Mucosa of gallbladder (tissue), 1 donor: ENCODE measurements around the gene MEIOB. TPM values are rescaled to one million over a fixed set of nuclear protein-coding genes. Genes with fewer than 3 reads are reported as not detected.

Source experiments
- DNase-seq: peaks from one replicate; pipeline ENCODE4 v3.0.0-alpha.2; 2020; ENCODE audit warnings: low spot score
- total RNA-seq: library from RNA; stranded (reverse); gene quantifications from one replicate; pipeline ENCODE4 v1.2.1, GENCODE V29; 2021
- donor health status: DM: no; HTN: no; CAD: no.

The MEIOB gene
- total RNA-seq, 1 donor from 2014 or later: 0.17 TPM

GRCh38 chr16:1831186-1832075, 40.5 kb downstream of the MEIOB start:
- no peak for DNase-seq

DNA sequence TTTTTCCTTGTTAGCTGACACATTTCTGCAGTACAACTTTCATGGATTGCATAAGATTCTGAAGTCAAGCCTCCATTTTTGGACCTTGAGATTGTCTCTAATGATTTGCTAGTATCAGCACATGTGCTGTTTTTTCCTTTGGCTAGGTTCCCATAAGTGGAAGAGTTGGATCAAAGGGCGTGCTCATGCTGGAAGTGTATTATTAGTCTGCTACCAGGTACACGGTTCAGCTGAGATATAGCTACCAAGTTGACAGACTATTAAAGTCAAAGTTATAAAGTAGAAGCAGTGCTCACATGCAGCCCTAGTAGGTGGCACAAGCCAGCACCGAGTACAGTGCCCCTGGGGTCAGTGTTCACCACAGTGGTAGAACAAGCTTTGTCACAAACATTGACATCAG, 41.8 kb downstream of the MEIOB start:
- peak; percentile 66 for DNase-seq

DNA sequence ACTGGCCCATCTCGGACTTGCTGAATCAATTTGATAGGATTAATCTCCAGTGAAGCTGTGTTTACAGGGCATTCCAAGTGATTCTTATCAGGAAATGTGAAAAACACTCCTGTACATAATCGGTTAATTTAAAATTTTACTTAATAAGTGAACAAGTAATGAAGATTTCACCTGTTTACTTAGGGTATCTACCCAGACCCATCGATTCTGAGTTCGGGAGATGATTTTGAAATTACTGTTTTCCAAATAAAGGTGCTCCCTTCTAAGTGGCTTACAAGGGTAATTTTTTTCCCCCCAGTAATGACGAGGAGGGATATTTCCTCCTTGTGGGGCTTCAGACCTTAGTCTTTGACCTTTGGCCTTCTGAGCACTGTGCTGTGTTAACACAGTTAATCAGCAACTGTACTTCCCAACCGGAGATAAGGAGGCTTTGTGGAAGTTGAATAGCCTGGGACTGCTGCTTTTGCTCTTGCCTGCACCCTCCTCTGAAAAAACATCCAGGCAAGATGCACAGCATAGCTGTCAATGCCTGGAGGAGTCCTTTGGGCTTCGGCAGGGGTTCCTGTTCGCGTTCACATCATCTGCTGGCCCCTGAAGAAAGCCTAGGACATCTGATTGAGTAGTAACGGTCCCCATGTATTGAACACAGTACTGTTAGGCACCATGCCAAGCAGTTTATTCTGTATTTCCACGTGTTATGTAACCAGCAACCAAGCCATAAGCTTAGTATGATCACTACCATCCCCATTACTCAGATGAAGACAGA, 43.1 kb downstream of the MEIOB start:
- peak; percentile 40 for DNase-seq

- peak; percentile 95 for DNase-seq
Measured at GRCh38 chr16:1826691-1827573, 45.0 kb downstream of the MEIOB start, which contains the start of the genes FAHD1 and HAGH. FAHD1 (plus strand) TSS chr16:1827206; CDS start chr16:1827239, 33 bp downstream. HAGH (minus strand) TSS chr16:1826825; CDS start chr16:1826787, 38 bp downstream.

DNA sequence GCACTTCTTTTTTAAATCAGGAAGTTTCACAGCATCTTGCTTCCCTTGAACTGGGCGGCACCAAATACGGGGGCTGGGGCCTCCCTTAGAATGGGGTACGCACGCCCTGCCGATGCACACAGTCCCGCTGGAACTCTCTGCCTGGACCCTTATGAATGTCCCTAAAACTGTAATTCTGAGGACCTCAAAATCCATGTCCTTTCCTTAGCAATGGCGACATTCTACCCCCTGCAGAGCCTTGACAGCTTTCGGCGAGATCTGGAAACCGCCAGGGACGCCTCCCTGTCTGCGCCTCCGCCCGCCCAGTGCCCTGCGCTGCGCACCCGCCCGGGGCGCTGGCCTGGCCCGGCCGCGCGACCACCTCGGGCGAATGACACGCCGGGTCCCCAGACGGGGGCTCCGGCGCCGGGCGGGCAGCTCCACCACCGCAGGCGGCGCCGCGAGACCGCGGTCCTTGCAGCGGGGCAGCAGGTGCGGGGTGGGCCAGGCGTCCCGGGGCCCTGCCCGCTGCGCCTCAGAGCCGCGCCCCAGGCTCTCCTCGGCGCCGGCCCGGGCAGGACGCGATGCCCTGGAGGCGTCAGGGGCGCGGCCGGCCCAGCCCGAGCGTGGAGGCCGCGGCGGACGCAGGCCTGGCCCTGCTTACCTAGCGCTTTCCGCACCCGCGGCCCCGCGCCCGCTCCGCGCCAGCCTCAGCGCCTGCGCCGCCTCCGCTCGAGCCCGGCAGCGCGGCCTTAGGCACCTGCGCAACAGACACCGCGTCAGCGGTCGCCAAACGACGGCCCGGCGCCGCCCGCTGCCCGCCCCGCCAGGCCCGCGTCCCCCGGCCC, 45.9 kb downstream of the MEIOB start:
- DNase-seq: peak; percentile 36

DNA sequence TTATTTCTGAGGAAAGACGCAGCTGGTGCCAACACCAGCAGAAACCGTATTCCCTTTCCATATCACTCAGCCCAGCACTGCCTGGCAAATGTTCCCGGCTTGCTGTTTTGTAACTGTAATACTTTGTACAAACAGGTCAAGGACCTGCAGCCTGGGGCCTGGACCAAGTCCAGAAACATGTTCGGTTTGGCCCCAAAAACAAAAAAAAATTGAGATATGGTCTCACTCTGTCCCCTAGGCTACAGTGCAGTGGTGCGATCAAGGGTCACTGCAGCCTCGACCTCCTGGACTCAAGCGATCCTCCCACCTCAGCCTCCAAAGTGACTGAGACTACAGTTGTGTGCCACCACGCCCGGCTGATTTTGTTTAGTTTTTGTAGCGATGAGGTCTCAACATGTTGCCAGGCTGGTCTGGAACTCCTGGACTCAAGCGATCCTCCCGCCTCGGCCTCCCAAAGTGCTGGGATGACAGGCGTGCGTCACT, 46.5 kb downstream of the MEIOB start:
- no peak for DNase-seq

- no peak for DNase-seq
Measured at GRCh38 chr16:1823821-1824220, 48.1 kb downstream of the MEIOB start.

DNA sequence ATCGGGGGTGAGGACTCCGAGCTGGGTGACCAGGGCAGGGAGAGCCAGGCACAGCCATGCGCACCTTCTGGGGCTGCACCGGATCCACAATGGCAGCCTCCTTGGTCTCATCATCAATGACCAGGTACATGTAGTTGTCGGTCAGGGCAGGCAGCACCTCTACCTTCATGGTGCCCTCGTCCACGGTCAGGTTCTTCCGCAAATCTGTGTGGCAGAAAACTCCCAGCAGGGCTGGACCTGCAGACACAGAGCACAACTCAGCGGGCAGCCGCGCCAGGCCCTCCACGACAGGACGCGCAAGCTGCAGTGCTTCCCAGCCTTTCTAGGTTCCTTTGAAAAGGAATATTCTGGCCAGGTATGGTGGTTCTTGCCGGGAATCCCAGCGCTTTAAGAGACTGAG, 49.2 kb downstream of the MEIOB start:
- DNase-seq: no peak

- no peak for DNase-seq
Measured at GRCh38 chr16:1821861-1822611, 49.9 kb downstream of the MEIOB start.

DNA sequence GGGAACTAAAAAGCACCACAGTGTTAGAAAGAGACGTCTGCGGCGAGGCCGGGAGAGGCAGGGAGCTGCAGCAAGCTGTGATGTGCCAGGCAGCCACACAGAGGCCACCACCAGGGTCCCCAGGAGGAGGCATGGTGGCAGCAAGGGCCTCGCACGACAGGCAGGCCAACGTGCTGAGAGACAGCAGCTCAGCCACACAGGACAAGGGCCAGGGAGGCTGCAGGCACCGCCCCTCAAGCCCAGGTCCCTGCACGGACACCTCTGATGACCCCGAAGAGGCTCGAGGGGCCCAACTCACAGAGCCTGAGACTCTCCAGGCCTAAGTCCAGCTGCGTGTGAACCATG, 51.0 kb downstream of the MEIOB start:
- DNase-seq: no peak

DNA sequence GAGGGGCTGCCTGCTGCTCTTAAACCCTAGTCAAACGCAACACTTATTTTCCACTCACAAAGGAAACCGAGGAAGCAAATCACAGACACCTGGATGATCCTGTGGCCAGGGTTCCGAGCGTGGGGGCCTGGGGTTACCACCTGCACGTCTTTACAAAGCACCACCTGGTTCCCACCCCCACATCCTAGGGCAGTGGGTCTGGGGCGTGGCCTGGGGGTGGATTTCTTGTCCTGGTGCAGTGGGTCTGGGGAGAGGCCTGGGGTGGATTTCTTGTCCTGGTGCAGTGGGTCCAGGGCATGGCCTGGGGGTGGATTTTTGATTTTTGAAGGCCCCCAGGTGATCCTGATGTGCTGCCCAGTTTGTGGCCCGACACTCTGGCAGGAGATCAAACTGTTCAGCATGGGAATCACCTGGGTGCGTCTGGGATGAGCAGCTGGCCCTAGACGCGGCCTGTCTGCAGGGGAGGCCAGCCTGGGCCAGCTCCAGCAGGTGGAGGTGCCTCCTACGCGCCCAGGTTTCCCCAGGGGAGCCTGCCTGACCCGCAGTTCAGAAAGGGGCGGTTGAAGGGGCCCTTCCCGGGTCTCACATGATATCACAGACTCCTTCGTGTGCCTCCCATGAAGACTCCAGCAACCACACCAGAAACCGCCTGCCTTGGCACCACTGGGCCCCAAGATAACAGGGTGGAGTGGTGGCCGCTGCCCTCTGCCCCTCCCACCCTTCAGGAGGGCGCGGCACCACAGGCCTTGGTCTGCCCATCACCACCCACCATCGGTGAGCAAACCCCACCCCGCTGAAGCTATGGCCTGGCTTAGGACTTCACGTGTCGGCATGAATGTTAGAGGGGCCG, 51.6 kb downstream of the MEIOB start:
- no peak for DNase-seq

- no peak for DNase-seq
Measured at GRCh38 chr16:1819611-1820010, 52.4 kb downstream of the MEIOB start.

DNA sequence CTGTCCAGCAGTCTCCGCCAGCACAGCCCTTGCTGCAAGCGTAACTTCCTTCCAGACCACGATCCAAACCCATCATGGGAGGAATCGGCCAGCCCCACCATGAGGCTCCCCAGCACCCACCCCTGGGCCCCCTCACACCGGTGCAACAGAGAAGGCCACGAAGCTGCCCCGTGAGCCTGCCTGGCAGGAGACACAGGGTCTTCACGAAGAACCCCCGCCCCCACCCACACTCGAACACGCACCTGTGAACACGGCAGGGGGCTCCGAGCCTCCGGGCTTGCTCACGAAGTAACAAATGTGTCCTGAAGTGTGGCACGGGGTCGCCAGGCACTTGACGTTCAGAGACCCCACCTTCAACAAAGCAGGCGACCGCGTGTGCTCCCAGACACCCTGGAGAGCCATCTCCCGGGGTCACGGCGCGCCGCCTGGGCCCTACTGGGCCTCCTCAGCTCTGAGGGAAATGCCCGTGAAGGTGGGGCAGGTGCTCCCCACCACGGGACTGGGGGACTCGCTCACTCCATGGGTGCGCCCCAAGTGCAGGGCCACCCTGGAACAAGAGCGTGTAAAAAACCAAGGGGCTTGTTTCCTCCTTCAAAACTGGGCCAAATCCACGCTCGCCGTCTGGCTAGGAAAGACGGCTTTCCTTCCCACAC, 53.0 kb downstream of the MEIOB start:
- no peak for DNase-seq

DNA sequence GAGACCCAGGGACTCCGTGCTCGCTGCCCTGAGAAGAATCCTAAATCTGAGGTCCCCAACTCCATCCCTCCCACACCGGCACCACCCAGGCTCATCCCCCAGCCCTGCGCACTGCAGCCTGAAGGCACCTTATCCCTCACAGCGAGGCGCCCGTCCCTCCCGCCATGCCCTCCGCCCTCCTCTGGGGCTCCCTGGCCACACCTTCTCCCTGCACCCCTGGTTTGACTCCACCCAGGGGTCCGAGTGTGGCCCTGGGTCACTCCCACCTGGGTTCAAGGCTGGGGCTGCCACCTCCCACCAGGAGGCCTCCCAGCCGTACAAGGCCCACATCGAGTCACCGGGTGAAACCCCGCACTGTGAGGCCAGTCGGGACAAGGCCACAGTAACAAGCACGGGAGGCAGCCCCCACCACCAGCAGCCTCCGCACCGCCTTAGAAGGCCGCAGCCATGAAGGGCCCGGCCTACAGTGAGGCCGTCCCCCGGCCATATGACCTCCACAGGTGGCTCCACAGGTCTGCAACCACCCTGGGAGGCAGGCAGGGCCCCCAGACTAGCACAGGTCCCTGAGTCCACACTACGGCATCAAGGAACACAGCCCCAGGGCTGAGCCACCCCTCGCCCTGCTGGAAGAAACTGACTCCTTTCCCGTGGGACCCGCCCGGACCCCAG, 53.6 kb downstream of the MEIOB start:
- no peak for DNase-seq

DNA sequence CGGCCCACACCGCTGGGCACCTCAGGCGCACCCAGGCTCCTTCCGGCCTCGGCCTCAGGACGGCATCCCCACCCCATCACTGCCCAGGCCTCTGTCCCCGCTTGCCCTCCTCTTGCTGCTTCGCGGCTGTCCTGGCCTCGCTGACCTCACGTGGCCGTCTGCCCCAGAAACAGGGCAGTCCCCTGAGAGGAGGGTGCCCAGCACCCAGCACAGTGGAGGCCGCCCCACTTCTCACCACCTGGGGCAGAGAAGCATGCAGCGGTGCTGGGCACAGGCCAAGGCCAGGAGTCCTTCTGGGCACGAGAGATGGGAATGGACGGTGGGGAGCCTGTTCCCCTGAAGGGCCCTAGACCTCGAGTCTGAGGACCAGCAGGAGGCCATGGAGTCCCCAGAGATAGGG, 54.2 kb downstream of the MEIOB start:
- DNase-seq: no peak

GRCh38 chr16:1817276-1817589, 54.7 kb downstream of the MEIOB start:
- DNase-seq: no peak

- no peak for DNase-seq
Measured at GRCh38 chr16:1816396-1817275, 55.3 kb downstream of the MEIOB start.
